Lower lobe of right lung (tissue), 2 donors: ENCODE measurements around the gene REX1BD. TPM values are rescaled to one million over a fixed set of nuclear protein-coding genes. Genes with fewer than 3 reads are reported as not detected.
A peak's percentile ranks its signal among the peaks of the same experiment; 100 is the strongest.

Source experiments
- ATAC-seq, 2 donors: fragments of 200-7000 bp; cut with Tn5 transposase; one replicate each; pipeline ENCODE4 v1.9.1; 2020 to 2022; ENCODE audit warnings: mild to moderate bottlenecking in 2 of 2, moderate library complexity in 2 of 2
- DNase-seq: peaks from one replicate; pipeline ENCODE4 v3.0.0-alpha.2; 2020
- H3K27ac ChIP-seq: fragments of 200-600 bp; one replicate; pipeline ENCODE4 v1.8.0; 2022
- H3K27me3 ChIP-seq: fragments of 200-600 bp; one replicate; pipeline ENCODE4 v1.8.0; 2022; ENCODE audit warnings: low read depth
- H3K36me3 ChIP-seq: fragments of 200-600 bp; one replicate; pipeline ENCODE4 v1.8.0; 2022; ENCODE audit warnings: mild to moderate bottlenecking
- H3K4me1 ChIP-seq: fragments of 200-600 bp; one replicate; pipeline ENCODE4 v1.8.0; 2022
- H3K4me3 ChIP-seq: fragments of 200-600 bp; one replicate; pipeline ENCODE4 v1.8.0; 2022; ENCODE audit warnings: mild to moderate bottlenecking
- H3K9me3 ChIP-seq: fragments of 200-600 bp; one replicate; pipeline ENCODE4 v1.8.0; 2022
- CTCF ChIP-seq: fragments of 200-600 bp; IDR thresholded peaks from one replicate; pipeline ENCODE4 v1.8.0; 2022; ENCODE audit warnings: antibody characterized with exemption, mild to moderate bottlenecking
- intact Hi-C: fragments of 100-400 bp; cut with DNase I; formaldehyde crosslinking; loops from one replicate; pipeline ENCODE4 v1.11.0; 2022
- total RNA-seq: library from RNA; stranded (reverse); fragmentation: NEBNext Ultra II Directional; extraction: Animal tissue kit (Norgen Biotek cat#: 25700); gene quantifications from one replicate; pipeline ENCODE4 v1.2.1, GENCODE V29; 2021
- donor health status: DM: no; HTN: yes; CAD: no; lungs with severe emphysema.

Gene REX1BD
- total RNA-seq, 1 donor from 2014 or later, result 60.4 TPM

GRCh38 chr19:18606281-18607225, 18.0 kb downstream of the REX1BD start, which contains the start of gene CRLF1:
Gene CRLF1 (minus strand): TSS chr19:18606799. CDS start chr19:18606656, 143 bp downstream.
- DNase-seq, result no peak
- H3K4me1 ChIP-seq, result peaks cover 44% of the 10 kb centered on the region
- peaks cover 88% of the 10 kb centered on the region for H3K27me3 ChIP-seq
- intact Hi-C loops, result no loop called here
- ATAC-seq, result no peak
- no peak for TF ChIP-seq CTCF
- H3K9me3 ChIP-seq, result no peaks in the 10 kb centered on the region
- H3K36me3 ChIP-seq, result no peaks in the 10 kb centered on the region
- no peak within 1 kb of the TSS for H3K27ac ChIP-seq
- H3K4me3 ChIP-seq, result peak within 1 kb of the TSS; percentile 33

GRCh38 chr19:18607226-18608101, 18.9 kb downstream of the REX1BD start:
- DNase-seq, result no peak
- peaks cover 53% of the 10 kb centered on the region for H3K4me1 ChIP-seq

GRCh38 chr19:18608102-18608804, 19.7 kb downstream of the REX1BD start:
- peaks cover 95% of the 10 kb centered on the region for H3K27me3 ChIP-seq
- no peaks in the 10 kb centered on the region for H3K36me3 ChIP-seq
- H3K27ac ChIP-seq, result no peak overlapping the region
- intact Hi-C loops, result no loop called here
- no peaks in the 10 kb centered on the region for H3K9me3 ChIP-seq
- peaks cover 60% of the 10 kb centered on the region for H3K4me1 ChIP-seq
- no peak for TF ChIP-seq CTCF
- no peak for DNase-seq
- ATAC-seq, result no peak
- H3K4me3 ChIP-seq, result no peak overlapping the region

More at GRCh38 chr19:18607226-18608101, 18.9 kb downstream of the REX1BD start:
- H3K27me3 ChIP-seq, result peaks cover 93% of the 10 kb centered on the region
- no peaks in the 10 kb centered on the region for H3K9me3 ChIP-seq
- no peaks in the 10 kb centered on the region for H3K36me3 ChIP-seq
- intact Hi-C loops, result no loop called here
- H3K27ac ChIP-seq, result no peak overlapping the region
- peak overlapping the region; percentile 33 for H3K4me3 ChIP-seq
- TF ChIP-seq CTCF, result no peak
- ATAC-seq, result no peak

GRCh38 chr19:18608805-18609716, 20.5 kb downstream of the REX1BD start:
- Histone ChIP-seq H3K36me3 (no peaks in the 10 kb centered on the region), H3K27ac (no peak overlapping the region), H3K4me3 (no peak overlapping the region), H3K9me3 (no peaks in the 10 kb centered on the region), H3K4me1 (peaks cover 52% of the 10 kb centered on the region), H3K27me3 (peaks cover 95% of the 10 kb centered on the region)
- no peak for DNase-seq
- no peak for ATAC-seq
- no peak for TF ChIP-seq CTCF
- intact Hi-C loops, result no loop called here
